ENCODE data around the gene CEP112. TPM values are rescaled to one million over a fixed set of nuclear protein-coding genes. Genes with fewer than 3 reads are reported as not detected.
"Not testable (repeated sequence)": the region's sequence is repeated elsewhere in the genome, so short reads cannot be mapped to it uniquely, and the experiment has no call there.

The CEP112 gene
- total and polyA plus RNA-seq, 2 of the 4 experiments (the other 2 are of a cell fraction): 2.5 to 5.6 TPM

- H2AK5ac ChIP-seq (ENCODE audit: low read depth, low read length); in situ Hi-C loops (cut with MboI; ENCODE audit: low sequenced_read_pairs); H3K9ac ChIP-seq (ENCODE audit: low read depth, low read length); H2AK9ac ChIP-seq (replicated peaks; ENCODE audit: low read depth, low read length, poor library complexity); H3K9me1 ChIP-seq (ENCODE audit: insufficient read depth, low read length); H3K56ac ChIP-seq (ENCODE audit: extremely low read depth, insufficient read depth, low read length); H3K27ac ChIP-seq (ENCODE audit: insufficient read depth, low read length); H4K8ac ChIP-seq (ENCODE audit: low read depth in 2 of 2, low read length in 2 of 2); H4K91ac ChIP-seq (ENCODE audit: insufficient read depth, low read depth, low read length); H3K9me3 ChIP-seq (ENCODE audit: control insufficient read depth, insufficient read depth, low read length); H3K27me3 ChIP-seq (ENCODE audit: control insufficient read depth, insufficient read depth, low read length); BruUV-seq (replicated peaks); H3K4me2 ChIP-seq (ENCODE audit: low read depth, low read length); H2BK5ac ChIP-seq (ENCODE audit: low read depth, low read length, poor library complexity, severe bottlenecking); H4K20me1 ChIP-seq (ENCODE audit: insufficient read depth, low read length); H3K4ac ChIP-seq (ENCODE audit: low read depth, low read length); intact Hi-C loops (cut with micrococcal nuclease); H3K36me3 ChIP-seq (ENCODE audit: control insufficient read depth, insufficient read depth, low read length); DNase-seq; CTCF ChIA-PET; H2AFZ ChIP-seq (replicated peaks; ENCODE audit: low read length, poor library complexity); H2BK15ac ChIP-seq (ENCODE audit: low read depth, low read length); H3K4me3 ChIP-seq (ENCODE audit: insufficient read depth, low read depth, low read length); H4K5ac ChIP-seq (ENCODE audit: low read depth, low read length); dilution Hi-C loops (cut with HindIII; ENCODE audit: low sequenced_read_pairs, unreplicated experiment); H2BK20ac ChIP-seq (ENCODE audit: low read depth, low read length); H3K14ac ChIP-seq (replicated peaks; ENCODE audit: low read depth, low read length); ATAC-seq (ENCODE audit: low read depth); H3K4me1 ChIP-seq (ENCODE audit: control insufficient read depth, insufficient read depth, low read length); H2BK120ac ChIP-seq (ENCODE audit: low read depth, low read length); H3K23ac ChIP-seq (ENCODE audit: low read depth, low read length); H3K79me1 ChIP-seq (ENCODE audit: low read depth in 1 of 2, low read length in 2 of 2); H3K18ac ChIP-seq (ENCODE audit: low read depth, low read length): not testable (repeated sequence)
- WGBS, 2 experiments (ENCODE audit: extremely low coverage in 2 of 2, insufficient read length in 1 of 2): no CpG with 5 or more reads among the region's 2 CpGs
- POLR2A ChIA-PET (ENCODE audit: unreplicated experiment): interaction anchor here (0.5 kb wide), 1 partner anchor 171 kb away, joined by 3 read pairs; no protein-coding TSS in a partner anchor
These were observed 365.4 kb downstream of the CEP112 start for GRCh38 chr17:65826577-65826976.

All from IMR-90 (cell line).